GM10248 (cell line): ENCODE results near the gene GNB1L.

Source experiments
- CTCF ChIA-PET: fragments of 300-600 bp; sonication (Branson Sonifier 250); formaldehyde crosslinking; extraction: SDS; loops from one replicate; lab custom pipeline; 2021; ENCODE audit warnings: antibody characterized with exemption; lab: Yijun Ruan, JAX
- POLR2A ChIA-PET: fragments of 350-650 bp; sonication (Branson Sonifier 250); formaldehyde crosslinking; extraction: SDS; loops from one replicate; lab custom pipeline; 2020; ENCODE audit warnings: antibody characterized with exemption; lab: Yijun Ruan, JAX
- DNase-seq: peaks from one replicate; pipeline ENCODE4 v3.0.0; 2012; ENCODE audit errors: extremely low spot score
- CTCF ChIP-seq: IDR thresholded peaks from 2 replicates; pipeline ENCODE4 v1.5.1; 2012; ENCODE audit warnings: mild to moderate bottlenecking, low read depth; ENCODE audit errors: extremely low read depth, missing control alignments, control extremely low read depth

GNB1L gene

GRCh38 chr22:19854778-19855503 lies at the start of gene GNB1L, which contains the start of gene RTL10:
GNB1L (minus strand) TSS chr22:19854874; CDS start chr22:19821355, 33,519 bp downstream.
RTL10 (minus strand) TSS chr22:19854874; CDS start chr22:19852261, 2,613 bp downstream.
- peak; percentile 34 for TF ChIP-seq CTCF
- POLR2A ChIA-PET = no interaction called here

GRCh38 chr22:19904174-19904856 lies 49.6 kb upstream of the GNB1L start:
- ChIA-PET POLR2A (no interaction called here), CTCF (interaction anchor here (1.1 to 6.8 kb wide), 2 partner anchors 158 to 174 kb away, joined by 3 to 46 read pairs; no protein-coding TSS in a partner anchor)
- no peak for DNase-seq
- no peak for TF ChIP-seq CTCF

More at GRCh38 chr22:19854778-19855503, at the start of gene GNB1L, which contains the start of gene RTL10:
- peak; percentile 98 for DNase-seq
- CTCF ChIA-PET = interaction anchor here (0.6 to 1.8 kb wide), 9 partner anchors 10 to 124 kb away, joined by 3 to 6 read pairs (median 4); no protein-coding TSS in a partner anchor

GRCh38 chr22:19903513-19903912 lies 48.8 kb upstream of the GNB1L start:
- TF ChIP-seq CTCF = no peak
- DNase-seq = no peak
- ChIA-PET CTCF (interaction anchor here (1.1 to 6.8 kb wide), 3 partner anchors 11 to 173 kb away, joined by 3 to 46 read pairs (median 4); no protein-coding TSS in a partner anchor), POLR2A (no interaction called here)

- POLR2A ChIA-PET = no interaction called here
- TF ChIP-seq CTCF = no peak
- DNase-seq = no peak
- CTCF ChIA-PET = interaction anchor here (1.1 to 6.8 kb wide), 4 partner anchors 11 to 173 kb away, joined by 3 to 46 read pairs (median 4); no protein-coding TSS in a partner anchor
These were observed 48.4 kb upstream of the GNB1L start for GRCh38 chr22:19903031-19903430.

GRCh38 chr22:19902245-19902715 lies 47.6 kb upstream of the GNB1L start:
- ChIA-PET POLR2A (no interaction called here), CTCF (interaction anchor here (1.5 to 6.8 kb wide), 5 partner anchors 10 to 223 kb away, joined by 3 to 46 read pairs (median 4); no protein-coding TSS in a partner anchor)

More at GRCh38 chr22:19902245-19902715, 47.6 kb upstream of the GNB1L start:
- no peak for TF ChIP-seq CTCF
- DNase-seq = no peak
